Neural progenitor cell (in vitro differentiated cells): Measurements from ENCODE around the gene PRSS36. TPM values are rescaled to one million over a fixed set of nuclear protein-coding genes. Genes with fewer than 3 reads are reported as not detected.

Source experiments
- DNase-seq: peaks from one replicate; pipeline ENCODE4 v3.0.0-alpha.2; 2016; ENCODE audit warnings: low spot score
- H2AFZ ChIP-seq: fragments of 200-600 bp; sonication (generic); replicated peaks from 2 replicates; pipeline ENCODE4 v1.6.1; 2016; ENCODE audit warnings: antibody characterized with exemption
- H3F3A ChIP-seq: fragments of 200-600 bp; sonication (generic); 2 replicates; pipeline ENCODE4 v1.6.1; 2016; ENCODE audit warnings: antibody characterized with exemption, low read depth
- H3K27ac ChIP-seq: fragments of 200-600 bp; sonication (generic); 2 replicates; pipeline ENCODE4 v1.5.1; 2016; ENCODE audit warnings: mild to moderate bottlenecking
- H3K27me3 ChIP-seq: fragments of 200-600 bp; sonication (generic); 2 replicates; pipeline ENCODE4 v1.6.1; 2016; ENCODE audit warnings: mild to moderate bottlenecking, moderate library complexity
- H3K36me3 ChIP-seq: fragments of 200-600 bp; sonication (generic); 2 replicates; pipeline ENCODE4 v1.5.1; 2016
- H3K4me1 ChIP-seq: fragments of 200-600 bp; sonication (generic); 2 replicates; pipeline ENCODE4 v1.6.1; 2016; ENCODE audit warnings: mixed run types
- H3K4me2 ChIP-seq: fragments of 200-600 bp; sonication (generic); 2 replicates; pipeline ENCODE4 v1.6.1; 2016
- H3K4me3 ChIP-seq: fragments of 200-600 bp; sonication (generic); 2 replicates; pipeline ENCODE4 v1.5.1; 2016
- H3K79me2 ChIP-seq: fragments of 200-600 bp; sonication (generic); 2 replicates; pipeline ENCODE4 v1.6.1; 2016; ENCODE audit warnings: low read depth
- H3K9ac ChIP-seq: fragments of 200-600 bp; sonication (generic); 2 replicates; pipeline ENCODE4 v1.6.1; 2016
- H3K9me3 ChIP-seq: fragments of 200-600 bp; sonication (generic); 2 replicates; pipeline ENCODE4 v1.5.1; 2016; ENCODE audit warnings: low read depth
- H4K20me1 ChIP-seq: fragments of 200-600 bp; sonication (generic); 2 replicates; pipeline ENCODE4 v1.6.1; 2016; ENCODE audit warnings: low read depth
- H3K27ac Mint-ChIP-seq: 3 replicates; pipeline ENCODE4 v1.8.0; 2021; ENCODE audit warnings: mixed read lengths
- H3K27me3 Mint-ChIP-seq: 2 replicates; pipeline ENCODE4 v1.8.0; 2022; ENCODE audit warnings: low read depth, mild to moderate bottlenecking, inconsistent platforms, moderate library complexity, mixed read lengths; ENCODE audit not compliant: insufficient read depth
- H3K36me3 Mint-ChIP-seq: 3 replicates; pipeline ENCODE4 v1.8.0; 2021; ENCODE audit warnings: mixed read lengths
- H3K4me1 Mint-ChIP-seq: 3 replicates; pipeline ENCODE4 v1.8.0; 2021; ENCODE audit warnings: mixed read lengths
- H3K4me3 Mint-ChIP-seq: 3 replicates; pipeline ENCODE4 v1.8.0; 2021; ENCODE audit warnings: mild to moderate bottlenecking, moderate library complexity, mixed read lengths
- H3K9me3 Mint-ChIP-seq: 3 replicates; pipeline ENCODE4 v1.8.0; 2020; ENCODE audit warnings: mixed read lengths
- CTCF ChIP-seq: fragments of 200-600 bp; sonication (generic); IDR thresholded peaks from 2 replicates; pipeline ENCODE4 v1.5.1; 2017; ENCODE audit warnings: antibody characterized with exemption, mild to moderate bottlenecking
- EZH2 ChIP-seq: fragments of 200-600 bp; sonication (generic); IDR thresholded peaks from 2 replicates; pipeline ENCODE4 v1.6.1; 2017; ENCODE audit warnings: antibody characterized with exemption, mild to moderate bottlenecking, moderate library complexity
- EZH2phosphoT487 ChIP-seq: fragments of 200-600 bp; sonication (generic); IDR thresholded peaks from 2 replicates; pipeline ENCODE4 v1.6.1; 2017; ENCODE audit warnings: antibody characterized with exemption
- total RNA-seq: library from RNA; depleted of rRNA; stranded (reverse); fragments of >200 nt; gene quantifications from 2 replicates; pipeline ENCODE4 v1.2.3, GENCODE V29; 2015; ENCODE audit warnings: low replicate concordance

The PRSS36 gene
- total RNA-seq, 1 donor from 2014 or later, result 0.30 TPM

GRCh38 chr16:31117384-31118222 lies 32.3 kb downstream of the PRSS36 start, which contains the start of gene KAT8:
Gene KAT8, plus strand, starts transcription at chr16:31117664. Its CDS starts 18 bp downstream, at chr16:31117682.
- H3K36me3 Mint-ChIP-seq, result peaks cover 18% of the 10 kb centered on the region
- Histone ChIP-seq H3K79me2 (peaks cover 38% of the 10 kb centered on the region), H3K36me3 (peaks cover 7% of the 10 kb centered on the region), H2AFZ (no peak within 1 kb of the TSS), H3F3A (peaks cover 7% of the 10 kb centered on the region), H3K27me3 (no peaks in the 10 kb centered on the region), H3K27ac (peak within 1 kb of the TSS; percentile 64), H3K4me1 (no peaks in the 10 kb centered on the region), H3K9ac (peak within 1 kb of the TSS; percentile 45), H3K4me2 (peak within 1 kb of the TSS; percentile 95), H3K9me3 (no peaks in the 10 kb centered on the region), H4K20me1 (peaks cover 18% of the 10 kb centered on the region), H3K4me3 (peak within 1 kb of the TSS; percentile 84)
- TF ChIP-seq CTCF (no peak), EZH2phosphoT487 (no peak), EZH2 (no peak)
- peak within 1 kb of the TSS; percentile 10 for H3K27ac Mint-ChIP-seq
- peaks cover 11% of the 10 kb centered on the region for H3K27me3 Mint-ChIP-seq
- H3K4me3 Mint-ChIP-seq, result peak within 1 kb of the TSS; percentile 85
- DNase-seq, result peak; percentile 100
- H3K9me3 Mint-ChIP-seq, result no peaks in the 10 kb centered on the region
- H3K4me1 Mint-ChIP-seq, result peaks cover 8% of the 10 kb centered on the region

GRCh38 chr16:31114468-31114867 lies 35.4 kb downstream of the PRSS36 start:
- Histone ChIP-seq H4K20me1 (peaks cover 18% of the 10 kb centered on the region), H3K4me1 (no peaks in the 10 kb centered on the region), H3K9me3 (no peaks in the 10 kb centered on the region), H3K27me3 (no peaks in the 10 kb centered on the region), H3F3A (peaks cover 7% of the 10 kb centered on the region), H3K36me3 (no peaks in the 10 kb centered on the region), H3K9ac (no peak overlapping the region), H3K4me2 (no peak overlapping the region), H3K27ac (no peak overlapping the region), H3K79me2 (peaks cover 32% of the 10 kb centered on the region), H2AFZ (no peak overlapping the region), H3K4me3 (no peak overlapping the region)
- no peak for DNase-seq
- no peak for TF ChIP-seq CTCF
- no peak for TF ChIP-seq EZH2phosphoT487
- no peak for TF ChIP-seq EZH2
- H3K9me3 Mint-ChIP-seq, result no peaks in the 10 kb centered on the region
- H3K36me3 Mint-ChIP-seq, result peaks cover 19% of the 10 kb centered on the region
- H3K27me3 Mint-ChIP-seq, result peaks cover 7% of the 10 kb centered on the region
- H3K4me3 Mint-ChIP-seq, result peak overlapping the region; percentile 72
- H3K27ac Mint-ChIP-seq, result no peak overlapping the region
- peaks cover 9% of the 10 kb centered on the region for H3K4me1 Mint-ChIP-seq

- TF ChIP-seq EZH2phosphoT487 (no peak), CTCF (no peak), EZH2 (no peak)
- Histone ChIP-seq H2AFZ (no peak overlapping the region), H3K4me1 (no peaks in the 10 kb centered on the region), H4K20me1 (peaks cover 9% of the 10 kb centered on the region), H3K9me3 (no peaks in the 10 kb centered on the region), H3K4me3 (no peak overlapping the region), H3F3A (peaks cover 7% of the 10 kb centered on the region), H3K9ac (no peak overlapping the region), H3K27ac (no peak overlapping the region), H3K36me3 (no peaks in the 10 kb centered on the region), H3K4me2 (no peak overlapping the region), H3K27me3 (no peaks in the 10 kb centered on the region), H3K79me2 (peaks cover 24% of the 10 kb centered on the region)
- no peak for DNase-seq
- Mint-ChIP-seq H3K36me3 (peaks cover 17% of the 10 kb centered on the region), H3K9me3 (no peaks in the 10 kb centered on the region), H3K27me3 (peaks cover 7% of the 10 kb centered on the region), H3K27ac (no peak overlapping the region), H3K4me1 (peaks cover 9% of the 10 kb centered on the region), H3K4me3 (peak overlapping the region; percentile 39)
Measured at GRCh38 chr16:31113121-31114120, 36.4 kb downstream of the PRSS36 start.
